Ascending aorta (tissue), 2 donors: Measurements from ENCODE around the gene ZNF189. TPM values are rescaled to one million over a fixed set of nuclear protein-coding genes. Genes with fewer than 3 reads are reported as not detected.

Source experiments
- DNase-seq, 2 donors: peaks; one replicate each; pipeline ENCODE4 v3.0.0-alpha.2; 2019; ENCODE audit warnings: low spot score in 2 of 2
- H3K27ac ChIP-seq, 2 donors: fragments of 200-600 bp; sonication (generic); one replicate each; pipeline ENCODE4 v1.5.1; 2016 to 2017; ENCODE audit warnings: mild to moderate bottlenecking in 1 of 2
- H3K27me3 ChIP-seq: fragments of 200-600 bp; sonication (generic); one replicate; pipeline ENCODE4 v1.5.1; 2017
- H3K36me3 ChIP-seq, 2 donors: fragments of 200-600 bp; sonication (generic); one replicate each; pipeline ENCODE4 v1.5.1; 2016
- H3K4me1 ChIP-seq, 2 donors: fragments of 200-600 bp; sonication (generic); one replicate each; pipeline ENCODE4 v1.5.1; 2016 to 2017; ENCODE audit warnings: mild to moderate bottlenecking in 1 of 2
- H3K4me3 ChIP-seq, 2 donors: fragments of 200-600 bp; sonication (generic); one replicate each; pipeline ENCODE4 v1.5.1; 2016 to 2017; ENCODE audit warnings: mild to moderate bottlenecking in 1 of 2
- H3K9me3 ChIP-seq, 2 donors: fragments of 200-600 bp; sonication (generic); one replicate each; pipeline ENCODE4 v1.5.1; 2016
- intact Hi-C: fragments of 100-400 bp; cut with DNase I; formaldehyde crosslinking; loops from one replicate; pipeline ENCODE4 v1.15.1; 2023
- total RNA-seq: library from RNA; depleted of rRNA; stranded (reverse); fragments of >200 nt; gene quantifications from one replicate; pipeline ENCODE4 v1.1.0, GENCODE V29; 2016
- TF ChIP-seq, protein P1 (sequence below), 3 experiments: fragments of 200-600 bp in 2 of 3; fragments of 450-650 bp in 1 of 3; sonication (generic) in 2 of 3; IDR thresholded peaks; one replicate each; pipeline ENCODE4 v1.5.1; 2016 to 2019; ENCODE audit warnings: antibody characterized with exemption in 3 of 3, mild to moderate bottlenecking in 1 of 3, moderate library complexity in 1 of 3

Gene ZNF189
- total RNA-seq, result 30.4 TPM

GRCh38 chr9:101398068-101398929, at the start of gene ZNF189, which contains the start of gene MRPL50:
Gene ZNF189, plus strand, starts transcription at chr9:101398851. Its CDS starts 306 bp downstream, at chr9:101399157.
Gene MRPL50, minus strand, starts transcription at chr9:101398618. Its CDS starts 26 bp downstream, at chr9:101398592.
- TF ChIP-seq, protein P1, sequence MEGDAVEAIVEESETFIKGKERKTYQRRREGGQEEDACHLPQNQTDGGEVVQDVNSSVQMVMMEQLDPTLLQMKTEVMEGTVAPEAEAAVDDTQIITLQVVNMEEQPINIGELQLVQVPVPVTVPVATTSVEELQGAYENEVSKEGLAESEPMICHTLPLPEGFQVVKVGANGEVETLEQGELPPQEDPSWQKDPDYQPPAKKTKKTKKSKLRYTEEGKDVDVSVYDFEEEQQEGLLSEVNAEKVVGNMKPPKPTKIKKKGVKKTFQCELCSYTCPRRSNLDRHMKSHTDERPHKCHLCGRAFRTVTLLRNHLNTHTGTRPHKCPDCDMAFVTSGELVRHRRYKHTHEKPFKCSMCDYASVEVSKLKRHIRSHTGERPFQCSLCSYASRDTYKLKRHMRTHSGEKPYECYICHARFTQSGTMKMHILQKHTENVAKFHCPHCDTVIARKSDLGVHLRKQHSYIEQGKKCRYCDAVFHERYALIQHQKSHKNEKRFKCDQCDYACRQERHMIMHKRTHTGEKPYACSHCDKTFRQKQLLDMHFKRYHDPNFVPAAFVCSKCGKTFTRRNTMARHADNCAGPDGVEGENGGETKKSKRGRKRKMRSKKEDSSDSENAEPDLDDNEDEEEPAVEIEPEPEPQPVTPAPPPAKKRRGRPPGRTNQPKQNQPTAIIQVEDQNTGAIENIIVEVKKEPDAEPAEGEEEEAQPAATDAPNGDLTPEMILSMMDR (IDR thresholded peaks at IDR 0.05), result no peak
- Histone ChIP-seq H3K9me3 (peaks cover 0 to 9% of the 10 kb centered on the region in 2 donors), H3K4me1 (peaks cover 0 to 15% of the 10 kb centered on the region in 2 donors), H3K27me3 (no peaks in the 10 kb centered on the region), H3K36me3 (peaks cover 28 to 30% of the 10 kb centered on the region in 2 donors), H3K27ac (peak within 1 kb of the TSS; percentile 77), H3K4me3 (peak within 1 kb of the TSS; percentile 67 to 91)
- intact Hi-C loops, result loop anchor here (1.0 to 5.0 kb wide), 4 partner anchors 135 to 1299 kb away; partner anchors contain the start of genes ERP44, INVS, MSANTD3 and RNF20
- peak; percentile 98 to 99 for DNase-seq

DNA sequence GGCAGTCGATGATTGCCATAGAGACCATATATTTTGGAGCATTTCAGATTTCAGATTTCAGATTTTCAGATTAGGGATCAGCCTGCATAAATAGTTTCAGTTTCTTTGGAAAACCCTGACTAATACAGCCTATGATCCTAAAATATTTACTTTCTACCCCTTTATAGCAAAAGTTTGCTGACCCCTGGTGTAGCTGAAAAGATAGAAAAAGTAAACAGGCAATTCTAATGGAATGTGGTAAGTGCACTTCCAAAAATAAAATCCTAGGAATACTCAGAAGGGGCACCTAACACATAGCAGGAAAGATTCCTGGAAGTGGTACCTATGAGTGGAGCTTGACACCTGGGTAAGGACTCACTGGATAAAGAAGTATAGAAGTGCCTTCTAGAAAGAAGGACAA, 48.4 kb upstream of the ZNF189 start:
- Histone ChIP-seq H3K4me3 (no peak overlapping the region), H3K9me3 (no peaks in the 10 kb centered on the region), H3K36me3 (no peaks in the 10 kb centered on the region), H3K4me1 (no peaks in the 10 kb centered on the region), H3K27me3 (no peaks in the 10 kb centered on the region), H3K27ac (no peak overlapping the region)
- TF ChIP-seq, protein P1 (IDR thresholded peaks at IDR 0.05), result no peak
- DNase-seq, result no peak
- intact Hi-C loops, result no loop called here

- Histone ChIP-seq H3K27ac (no peak overlapping the region), H3K4me3 (no peak overlapping the region), H3K27me3 (no peaks in the 10 kb centered on the region), H3K36me3 (no peaks in the 10 kb centered on the region), H3K9me3 (no peaks in the 10 kb centered on the region), H3K4me1 (no peaks in the 10 kb centered on the region)
- DNase-seq, result no peak
- intact Hi-C loops, result no loop called here
- TF ChIP-seq, protein P1 (IDR thresholded peaks at IDR 0.05), result no peak
Observed at GRCh38 chr9:101352892-101353463, 45.7 kb upstream of the ZNF189 start.

- H3K27ac ChIP-seq, result no peak overlapping the region
- no peak for DNase-seq
- H3K36me3 ChIP-seq, result no peaks in the 10 kb centered on the region
- TF ChIP-seq, protein P1 (IDR thresholded peaks at IDR 0.05), result no peak
- H3K4me1 ChIP-seq, result no peaks in the 10 kb centered on the region
- intact Hi-C loops, result no loop called here
- H3K9me3 ChIP-seq, result no peaks in the 10 kb centered on the region
- H3K27me3 ChIP-seq, result no peaks in the 10 kb centered on the region
- no peak overlapping the region for H3K4me3 ChIP-seq
Observed at GRCh38 chr9:101353683-101354082, 45.0 kb upstream of the ZNF189 start.

DNA sequence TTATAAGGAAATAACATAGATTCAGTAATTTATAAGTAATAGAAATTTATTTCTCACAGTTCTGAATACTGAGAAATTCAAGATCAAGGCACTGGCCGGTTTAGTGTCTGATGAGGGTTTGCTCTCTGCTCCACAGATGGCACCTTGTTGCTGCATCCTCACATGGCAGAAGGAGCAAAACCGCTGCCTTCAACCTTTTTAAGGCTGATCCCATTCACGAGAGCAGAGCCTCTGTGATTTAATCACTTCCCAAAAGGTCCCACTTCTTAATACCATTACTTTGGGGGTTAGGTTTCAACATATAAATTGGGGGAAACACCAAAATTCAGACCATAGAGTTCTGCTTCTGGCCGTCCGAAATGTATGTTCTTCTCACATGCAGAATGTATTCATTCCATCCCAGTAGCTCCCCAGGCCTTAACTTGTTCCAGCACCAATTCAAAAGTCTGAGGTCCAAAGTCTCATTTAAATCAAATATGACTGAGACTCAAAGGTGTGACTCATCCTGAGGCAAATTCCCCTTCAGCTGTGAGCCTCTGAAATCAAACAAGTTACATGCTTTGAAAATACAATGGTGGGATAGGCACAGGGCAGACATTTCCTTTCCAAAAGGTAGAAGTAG, 44.4 kb upstream of the ZNF189 start:
- Histone ChIP-seq H3K4me1 (no peaks in the 10 kb centered on the region), H3K27me3 (no peaks in the 10 kb centered on the region), H3K4me3 (no peak overlapping the region), H3K36me3 (no peaks in the 10 kb centered on the region), H3K27ac (no peak overlapping the region), H3K9me3 (no peaks in the 10 kb centered on the region)
- intact Hi-C loops, result no loop called here
- TF ChIP-seq, protein P1 (IDR thresholded peaks at IDR 0.05), result no peak
- no peak for DNase-seq
